ENCODE results near the gene CDT1.

CDT1 gene

GRCh38 chr16:88838566-88838965, 35.0 kb downstream of the CDT1 start:
- H3K4me3 ChIP-seq, result no peak overlapping the region
- H3K9ac ChIP-seq (ENCODE audit: insufficient read length), result no peak overlapping the region
- H3K27ac ChIP-seq, result no peak overlapping the region
- no peak for DNase-seq (ENCODE audit: low read depth, low spot score)
- no peak for TF ChIP-seq POLR2AphosphoS5 (IDR thresholded peaks at IDR 0.05; ENCODE audit: borderline replicate concordance, low read depth, low read length)
- TF ChIP-seq EZH2 (IDR thresholded peaks at IDR 0.05), result no peak
- no peak for TF ChIP-seq FOXP2 (optimal IDR thresholded peaks at IDR 0.05; ENCODE audit: control extremely low read depth, extremely low read length, insufficient read depth)
- no peaks in the 10 kb centered on the region for H3K9me3 ChIP-seq (ENCODE audit: low read depth, low read length)
- H3K36me3 ChIP-seq (ENCODE audit: insufficient read depth, low read length), result no peaks in the 10 kb centered on the region

GRCh38 chr16:88839026-88839529, 35.5 kb downstream of the CDT1 start:
- no peak for DNase-seq (ENCODE audit: low read depth, low spot score)
- Histone ChIP-seq H3K9me3 (ENCODE audit: low read depth, low read length) (no peaks in the 10 kb centered on the region), H3K36me3 (ENCODE audit: insufficient read depth, low read length) (no peaks in the 10 kb centered on the region), H3K27ac (no peak overlapping the region), H3K4me3 (no peak overlapping the region), H3K9ac (ENCODE audit: insufficient read length) (no peak overlapping the region)
- TF ChIP-seq FOXP2 (optimal IDR thresholded peaks at IDR 0.05; ENCODE audit: control extremely low read depth, extremely low read length, insufficient read depth), result no peak
- no peak for TF ChIP-seq EZH2 (IDR thresholded peaks at IDR 0.05)
- no peak for TF ChIP-seq POLR2AphosphoS5 (IDR thresholded peaks at IDR 0.05; ENCODE audit: borderline replicate concordance, low read depth, low read length)

GRCh38 chr16:88839745-88840599, 36.4 kb downstream of the CDT1 start:
- Histone ChIP-seq H3K27ac (no peak overlapping the region), H3K4me3 (no peak overlapping the region), H3K36me3 (ENCODE audit: insufficient read depth, low read length) (no peaks in the 10 kb centered on the region), H3K9me3 (ENCODE audit: low read depth, low read length) (no peaks in the 10 kb centered on the region), H3K9ac (ENCODE audit: insufficient read length) (no peak overlapping the region)
- TF ChIP-seq EZH2 (IDR thresholded peaks at IDR 0.05) (no peak), POLR2AphosphoS5 (IDR thresholded peaks at IDR 0.05; ENCODE audit: borderline replicate concordance, low read depth, low read length) (no peak), FOXP2 (optimal IDR thresholded peaks at IDR 0.05; ENCODE audit: control extremely low read depth, extremely low read length, insufficient read depth) (no peak)
- no peak for DNase-seq (ENCODE audit: low read depth, low spot score)

- H3K36me3 ChIP-seq (ENCODE audit: insufficient read depth, low read length), result no peaks in the 10 kb centered on the region
- H3K9ac ChIP-seq (ENCODE audit: insufficient read length), result no peak overlapping the region
- TF ChIP-seq FOXP2 (optimal IDR thresholded peaks at IDR 0.05; ENCODE audit: control extremely low read depth, extremely low read length, insufficient read depth) (no peak), EZH2 (IDR thresholded peaks at IDR 0.05) (no peak), POLR2AphosphoS5 (IDR thresholded peaks at IDR 0.05; ENCODE audit: borderline replicate concordance, low read depth, low read length) (no peak)
- DNase-seq (ENCODE audit: low read depth, low spot score), result no peak
- H3K4me3 ChIP-seq, result no peak overlapping the region
- H3K27ac ChIP-seq, result no peak overlapping the region
- no peaks in the 10 kb centered on the region for H3K9me3 ChIP-seq (ENCODE audit: low read depth, low read length)
Measured at GRCh38 chr16:88840600-88841215, 37.1 kb downstream of the CDT1 start.

- Histone ChIP-seq H3K9ac (ENCODE audit: insufficient read length) (no peak overlapping the region), H3K27ac (no peak overlapping the region), H3K36me3 (ENCODE audit: insufficient read depth, low read length) (no peaks in the 10 kb centered on the region), H3K9me3 (ENCODE audit: low read depth, low read length) (no peaks in the 10 kb centered on the region), H3K4me3 (no peak overlapping the region)
- TF ChIP-seq POLR2AphosphoS5 (IDR thresholded peaks at IDR 0.05; ENCODE audit: borderline replicate concordance, low read depth, low read length) (no peak), FOXP2 (optimal IDR thresholded peaks at IDR 0.05; ENCODE audit: control extremely low read depth, extremely low read length, insufficient read depth) (no peak), EZH2 (IDR thresholded peaks at IDR 0.05) (no peak)
- DNase-seq (ENCODE audit: low read depth, low spot score), result no peak
Measured at GRCh38 chr16:88841521-88842307, 38.1 kb downstream of the CDT1 start.

- Histone ChIP-seq H3K4me3 (no peak overlapping the region), H3K9ac (ENCODE audit: insufficient read length) (no peak overlapping the region), H3K27ac (no peak overlapping the region), H3K36me3 (ENCODE audit: insufficient read depth, low read length) (no peaks in the 10 kb centered on the region), H3K9me3 (ENCODE audit: low read depth, low read length) (no peaks in the 10 kb centered on the region)
- TF ChIP-seq EZH2 (IDR thresholded peaks at IDR 0.05), result no peak
- no peak for TF ChIP-seq POLR2AphosphoS5 (IDR thresholded peaks at IDR 0.05; ENCODE audit: borderline replicate concordance, low read depth, low read length)
- TF ChIP-seq FOXP2 (optimal IDR thresholded peaks at IDR 0.05; ENCODE audit: control extremely low read depth, extremely low read length, insufficient read depth), result no peak
- no peak for DNase-seq (ENCODE audit: low read depth, low spot score)
Measured at GRCh38 chr16:88842308-88842756, 38.7 kb downstream of the CDT1 start.

GRCh38 chr16:88842806-88843205, 39.2 kb downstream of the CDT1 start:
- TF ChIP-seq EZH2 (IDR thresholded peaks at IDR 0.05), result no peak
- TF ChIP-seq POLR2AphosphoS5 (IDR thresholded peaks at IDR 0.05; ENCODE audit: borderline replicate concordance, low read depth, low read length), result no peak
- no peak for TF ChIP-seq FOXP2 (optimal IDR thresholded peaks at IDR 0.05; ENCODE audit: control extremely low read depth, extremely low read length, insufficient read depth)
- Histone ChIP-seq H3K36me3 (ENCODE audit: insufficient read depth, low read length) (no peaks in the 10 kb centered on the region), H3K27ac (no peak overlapping the region), H3K4me3 (no peak overlapping the region), H3K9me3 (ENCODE audit: low read depth, low read length) (no peaks in the 10 kb centered on the region), H3K9ac (ENCODE audit: insufficient read length) (no peak overlapping the region)
- DNase-seq (ENCODE audit: low read depth, low spot score), result no peak

GRCh38 chr16:88843256-88843655, 39.7 kb downstream of the CDT1 start:
- Histone ChIP-seq H3K4me3 (no peak overlapping the region), H3K9ac (ENCODE audit: insufficient read length) (no peak overlapping the region), H3K9me3 (ENCODE audit: low read depth, low read length) (no peaks in the 10 kb centered on the region), H3K27ac (no peak overlapping the region), H3K36me3 (ENCODE audit: insufficient read depth, low read length) (no peaks in the 10 kb centered on the region)
- no peak for TF ChIP-seq FOXP2 (optimal IDR thresholded peaks at IDR 0.05; ENCODE audit: control extremely low read depth, extremely low read length, insufficient read depth)
- TF ChIP-seq POLR2AphosphoS5 (IDR thresholded peaks at IDR 0.05; ENCODE audit: borderline replicate concordance, low read depth, low read length), result no peak
- TF ChIP-seq EZH2 (IDR thresholded peaks at IDR 0.05), result no peak
- no peak for DNase-seq (ENCODE audit: low read depth, low spot score)
